Renal cortex interstitium (tissue), 11 donors: ENCODE data around the gene DDX24. TPM values are rescaled to one million over a fixed set of nuclear protein-coding genes. Genes with fewer than 3 reads are reported as not detected.
A peak's percentile ranks its signal among the peaks of the same experiment; 100 is the strongest.
"Not testable (repeated sequence)": the region's sequence is repeated elsewhere in the genome, so short reads cannot be mapped to it uniquely, and the experiment has no call there.

ENCODE experiments used
- DNase-seq, 11 donors: peaks; one replicate each; pipeline ENCODE4 v3.0.0-alpha.2; 2013; ENCODE audit warnings: low read depth in 9 of 11, low spot score in 4 of 11; ENCODE audit errors: extremely low read depth in 1 of 11
- polyA plus RNA-seq, 3 donors: library from polyadenylated mRNA; unstranded; fragments of 120-200 nt; gene quantifications; one replicate each; pipeline ENCODE4 v1.2.1, GENCODE V29; 2013; ENCODE audit not compliant: insufficient read length in 3 of 3

Gene DDX24
- polyA plus RNA-seq, 3 donors: 158 to 177 (median 164) TPM

DNA sequence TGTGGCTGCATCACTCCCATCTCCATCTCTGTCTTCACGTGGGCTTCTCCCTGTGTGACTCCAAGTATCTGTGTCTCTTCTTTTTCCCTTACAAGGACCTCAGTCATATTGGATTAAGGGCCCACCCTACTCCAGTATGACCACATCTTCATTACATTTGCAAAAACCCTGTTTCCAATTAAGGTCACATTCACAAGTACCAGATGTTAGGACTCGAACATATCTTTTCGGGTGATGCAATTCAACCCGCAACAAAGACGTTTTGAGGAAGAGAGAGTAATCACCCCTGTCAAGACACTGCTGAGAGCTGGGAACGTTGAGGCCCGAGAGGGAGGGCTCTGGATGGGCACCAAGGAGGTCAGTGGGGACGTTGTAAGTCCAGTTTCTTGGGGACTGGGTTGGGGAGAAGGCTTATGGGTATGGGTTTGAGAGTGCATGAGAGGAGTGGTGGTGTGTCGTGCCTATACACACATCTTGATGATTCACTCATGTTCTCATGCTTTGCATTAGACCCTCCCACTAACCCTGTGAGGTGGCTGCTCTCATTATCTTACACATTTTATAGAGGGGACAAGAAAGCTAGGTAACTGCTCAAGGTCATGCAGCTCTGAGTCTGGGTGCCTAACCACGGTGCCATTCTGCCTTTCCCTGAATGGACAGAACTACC is 17.5 kb upstream of the DDX24 start:
- no peak for DNase-seq

DNA sequence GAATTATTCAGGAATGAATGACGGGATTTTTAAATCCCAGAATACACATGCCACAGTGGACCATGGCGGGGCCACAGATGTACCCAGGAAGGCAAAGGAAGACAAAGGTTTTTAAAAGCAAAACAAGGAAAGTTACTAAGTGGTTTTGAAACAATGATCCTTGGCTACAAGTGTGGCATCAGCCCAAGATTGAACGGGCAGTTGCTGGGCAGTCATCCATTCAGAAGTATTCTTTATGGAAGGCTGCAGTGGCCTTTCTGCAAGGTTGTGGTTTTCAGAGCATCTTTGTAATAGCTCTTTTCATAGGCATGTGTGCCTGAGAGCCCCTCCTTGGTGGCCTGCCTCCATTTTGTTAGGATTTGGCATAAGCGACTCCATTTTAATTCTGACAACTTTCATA is 16.1 kb upstream of the DDX24 start:
- DNase-seq: no peak

DNA sequence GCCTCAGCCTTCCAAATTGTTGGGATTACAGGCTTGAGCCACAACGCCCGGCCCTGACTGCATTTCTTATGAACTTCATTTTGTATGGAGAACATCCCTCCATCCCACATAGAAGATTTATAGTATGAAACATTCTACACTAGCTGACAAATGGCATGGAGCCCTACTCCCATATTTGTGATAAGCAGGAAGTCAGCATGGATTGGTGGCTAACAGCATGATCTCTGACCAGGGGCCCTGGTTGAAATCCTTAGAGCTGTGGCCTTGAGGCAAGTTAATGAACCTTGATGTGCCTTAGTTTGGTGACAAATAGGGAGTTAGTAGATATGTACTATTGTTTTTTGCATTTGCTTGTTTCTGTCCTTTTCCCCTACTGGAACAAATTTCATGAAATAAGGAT is 12.4 kb upstream of the DDX24 start:
- no peak for DNase-seq

DNA sequence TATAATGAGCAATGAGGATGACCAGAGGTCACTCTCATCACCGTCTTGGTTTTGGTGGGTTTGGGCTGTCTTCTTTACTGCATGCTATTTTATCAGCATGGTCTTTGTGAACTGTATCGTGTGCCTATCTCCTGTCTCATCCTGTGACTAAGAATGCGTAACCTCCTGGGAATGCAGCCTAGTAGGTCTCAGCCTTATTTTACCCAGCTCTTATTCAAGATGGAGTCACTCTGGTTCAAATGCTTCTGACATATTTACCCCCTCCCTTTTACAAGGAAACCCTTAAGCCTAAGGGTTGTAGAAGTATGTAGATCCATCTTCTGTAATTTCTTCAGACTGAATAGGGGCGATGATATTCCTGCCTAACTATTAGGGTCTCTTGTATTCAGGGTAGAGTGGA is 8.5 kb upstream of the DDX24 start:
- no peak for DNase-seq

DNA sequence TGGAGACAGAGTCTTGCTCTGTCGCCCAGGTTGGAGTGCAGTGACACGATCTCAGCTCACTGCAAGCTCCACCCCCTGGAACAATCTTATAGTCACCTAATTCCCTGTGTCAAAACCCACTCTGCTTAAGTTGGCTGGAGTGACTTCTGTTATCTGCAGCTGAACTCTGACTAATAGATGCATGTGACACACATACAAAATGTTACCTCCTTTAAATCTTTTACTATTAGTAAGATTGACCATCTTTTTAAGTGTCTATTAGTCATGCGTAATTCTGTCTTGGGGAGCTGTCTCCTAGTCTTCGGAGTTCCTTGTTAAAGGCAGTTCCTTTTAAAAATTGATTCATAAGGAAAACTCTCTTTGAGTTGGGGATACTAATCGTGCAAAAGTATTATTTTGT is 7.5 kb upstream of the DDX24 start:
- DNase-seq: no peak

DNA sequence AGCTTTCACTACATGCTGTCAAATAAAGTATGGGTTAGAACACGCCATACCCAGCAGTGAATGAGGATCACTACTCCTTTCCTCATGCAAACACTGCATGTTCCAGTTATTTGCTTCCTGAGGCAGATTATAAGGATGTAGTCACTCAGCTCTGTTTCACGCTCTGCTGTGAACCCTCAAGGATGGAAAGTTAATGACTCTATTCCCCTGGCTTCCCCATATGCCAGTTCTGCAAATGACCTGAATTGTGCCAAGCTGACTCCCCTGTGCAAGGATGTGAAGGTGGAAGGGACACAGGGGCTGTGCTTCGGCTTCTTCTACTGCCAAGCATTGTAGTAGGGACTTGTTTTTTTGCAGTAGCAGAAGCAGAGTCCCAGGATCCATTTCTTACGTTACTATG is 6.9 kb upstream of the DDX24 start:
- no peak for DNase-seq

DNA sequence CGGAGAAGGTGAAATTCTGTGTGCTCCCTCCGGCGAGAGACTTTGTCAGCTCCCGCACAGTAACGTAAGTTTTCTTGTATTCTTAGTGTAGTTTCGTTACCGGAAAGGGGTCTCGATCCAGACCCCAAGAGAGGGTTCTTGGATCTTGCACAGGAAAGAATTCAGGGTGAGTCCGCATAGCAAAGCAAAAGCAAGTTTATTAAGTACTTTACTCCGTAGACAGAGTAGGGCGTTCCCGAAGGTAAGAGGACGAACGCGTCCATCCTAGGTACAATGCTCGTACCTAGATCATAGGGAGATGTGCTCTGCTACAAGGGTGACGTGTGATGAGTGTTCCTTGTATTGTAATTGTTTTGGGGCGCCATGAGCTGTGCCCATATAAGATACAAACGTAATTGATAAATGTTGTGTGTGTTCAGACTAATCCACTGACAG is 401 bp upstream of the DDX24 start:
- DNase-seq: no peak

DNA sequence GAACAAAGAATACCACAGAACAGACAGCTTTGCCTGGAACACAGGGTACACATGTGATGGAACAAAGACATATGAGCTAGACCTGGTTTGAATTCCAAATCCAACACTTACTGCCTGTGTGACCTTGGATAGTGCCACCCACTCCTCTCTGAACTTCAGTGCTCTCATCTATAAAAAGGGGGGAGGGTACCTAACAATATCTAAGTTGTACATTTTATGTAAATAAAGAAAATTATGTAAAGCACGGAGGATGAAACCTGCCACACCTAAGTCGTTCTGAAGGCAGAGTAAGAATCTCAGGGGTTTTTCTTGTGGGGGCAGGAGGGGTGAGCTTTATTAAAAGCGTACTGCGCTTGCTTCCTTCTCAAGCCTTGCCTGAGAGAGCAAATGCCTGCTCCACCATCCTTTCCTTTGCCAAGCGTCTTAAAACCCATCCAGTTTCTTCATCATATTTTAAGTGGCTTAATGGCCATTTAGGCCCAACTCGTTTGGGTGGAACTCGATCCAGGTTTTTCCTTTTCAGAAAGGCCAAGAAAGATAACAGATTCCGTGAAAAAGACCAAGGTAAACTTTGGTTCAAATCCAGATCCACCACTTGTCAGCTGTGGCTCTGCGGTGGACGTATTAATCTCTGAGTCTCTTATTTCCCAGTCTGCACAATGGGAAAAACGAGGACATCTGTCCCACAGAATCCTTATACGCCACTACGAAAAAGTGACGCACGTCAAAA is 946 bp downstream of the DDX24 start:
- peak in 5 of 11 donors; percentile 28 to 50 (median 39) for DNase-seq

DNA sequence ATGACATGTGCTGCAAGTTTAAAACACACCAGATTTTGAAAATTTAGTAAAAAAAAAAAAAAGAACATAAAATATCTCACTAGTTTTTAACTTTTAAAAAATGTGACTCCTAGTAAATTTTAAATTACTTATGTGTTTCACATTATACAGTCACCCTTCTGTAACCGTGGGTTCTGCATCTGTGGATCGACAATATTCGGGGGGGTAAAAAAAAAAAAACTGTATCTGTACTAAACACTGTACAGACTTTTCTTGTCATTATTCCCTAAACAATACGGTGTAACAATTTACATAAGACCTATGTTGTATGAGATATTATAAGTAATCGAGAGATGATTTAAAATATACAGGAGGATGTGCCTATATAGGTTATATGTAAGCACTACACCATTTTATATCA is 3.2 kb downstream of the DDX24 start:
- DNase-seq: no peak

DNA sequence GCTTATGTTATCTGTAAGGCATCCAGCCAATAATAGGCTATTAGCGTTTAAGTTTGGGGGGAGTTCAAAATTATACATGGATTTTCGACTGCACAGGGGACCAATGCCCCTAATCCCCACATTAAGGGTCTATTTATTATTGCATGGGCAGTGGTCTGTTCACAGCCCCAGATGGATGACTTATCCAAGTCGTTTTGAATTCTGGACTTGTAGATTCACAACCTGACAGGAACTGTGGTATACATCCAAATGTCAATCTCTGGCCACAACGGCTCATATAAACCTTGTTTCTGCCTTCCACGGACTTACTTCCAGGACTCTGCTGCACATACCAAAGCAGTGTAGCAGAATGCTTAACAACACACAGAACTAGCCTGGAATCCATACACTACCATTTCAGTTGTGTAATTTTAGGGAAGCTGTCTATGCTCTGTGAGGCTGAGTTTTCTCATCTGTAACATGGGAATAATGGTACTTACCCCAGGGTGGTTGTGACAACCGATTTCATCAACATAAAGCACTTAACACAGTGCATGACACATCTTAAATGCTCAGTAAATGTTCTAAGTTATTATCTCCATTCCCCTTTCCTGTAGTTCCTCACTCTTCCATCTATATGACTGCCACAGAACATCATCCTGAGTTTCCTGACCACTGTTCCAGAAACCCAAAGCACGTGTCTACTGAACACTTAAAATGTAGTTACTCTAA is 3.7 kb downstream of the DDX24 start:
- no peak for DNase-seq

DNA sequence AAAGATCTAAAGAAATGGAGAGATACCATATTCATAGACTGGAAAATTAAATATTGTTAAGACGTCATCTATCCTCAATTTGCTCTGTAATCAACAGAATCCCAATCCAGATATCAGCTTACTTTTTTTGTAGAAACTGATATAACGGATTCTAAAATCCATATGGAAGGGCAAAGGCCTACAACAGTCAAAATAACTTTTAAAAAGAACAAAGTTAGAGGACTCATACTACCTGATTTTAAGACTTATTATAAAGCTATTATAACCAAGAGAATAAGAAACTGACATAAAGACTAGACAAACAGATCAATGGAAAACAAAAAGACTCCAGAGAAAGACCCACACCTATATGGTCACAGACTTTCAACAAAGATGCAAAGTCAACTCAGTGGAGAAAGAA is 6.0 kb downstream of the DDX24 start:
- DNase-seq: no peak

DNA sequence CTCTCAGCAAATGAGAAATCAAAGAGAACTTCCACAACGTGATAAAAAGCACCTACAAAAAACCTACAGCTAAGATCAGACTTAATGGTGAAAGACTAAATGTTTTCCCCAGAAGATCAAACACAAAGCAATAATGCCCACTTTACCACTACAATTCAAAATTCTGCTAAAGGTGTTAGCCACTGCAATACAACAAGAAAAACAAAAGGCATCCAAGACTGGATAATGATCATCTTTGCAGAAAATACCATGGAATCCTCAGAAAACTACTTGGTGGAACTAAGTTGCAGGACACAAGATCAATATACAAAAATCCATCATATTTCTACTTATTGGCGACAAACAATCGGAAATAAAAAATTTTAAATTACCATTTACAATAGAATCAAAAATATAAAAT is 6.5 kb downstream of the DDX24 start:
- DNase-seq: no peak

DNA sequence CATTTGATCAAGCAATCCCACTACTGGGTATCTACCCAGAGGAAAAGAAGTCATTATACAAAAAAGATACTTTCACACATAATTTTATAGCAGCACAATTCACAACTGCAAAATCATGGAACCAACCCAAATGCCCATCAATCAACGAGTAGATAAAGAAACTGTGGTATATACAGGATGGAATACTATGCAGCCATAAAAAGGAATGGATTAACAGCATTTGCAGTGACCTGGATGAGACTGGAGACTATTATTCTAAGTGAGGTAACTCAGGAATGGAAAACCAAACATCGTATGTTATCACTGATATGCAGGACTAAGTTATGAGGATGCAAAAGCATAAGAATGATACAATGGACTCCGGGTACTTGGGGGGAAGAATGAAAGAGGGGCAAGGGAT is 8.9 kb downstream of the DDX24 start:
- DNase-seq: not testable (repeated sequence)

DNA sequence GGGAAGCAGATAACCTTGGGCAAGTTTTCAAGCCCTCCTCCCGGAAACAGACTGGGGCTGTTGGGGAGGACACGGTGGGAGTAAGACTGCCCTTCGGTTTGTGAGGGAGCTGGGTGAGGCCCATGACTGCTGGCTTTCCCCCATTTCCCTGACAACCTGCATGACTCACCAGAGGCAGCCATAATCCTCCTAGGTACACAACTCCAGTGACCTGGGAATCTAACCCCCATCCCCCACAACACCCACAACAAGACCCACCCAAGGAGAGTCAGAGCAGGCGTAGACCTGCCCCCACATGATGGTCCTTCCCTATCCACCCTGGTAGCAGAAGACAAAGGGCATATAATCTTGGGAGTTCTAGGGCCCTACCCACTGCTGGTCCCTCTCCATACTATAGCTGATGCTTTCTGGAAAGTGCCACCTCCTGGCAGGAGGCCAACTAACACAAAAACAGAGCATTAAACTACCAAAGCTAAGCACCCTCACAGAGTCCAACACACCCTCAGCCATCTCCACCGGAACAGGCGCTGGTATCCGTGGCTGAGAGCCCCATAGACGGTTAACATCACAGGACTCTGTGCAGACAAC is 14.8 kb downstream of the DDX24 start:
- DNase-seq: no peak

DNA sequence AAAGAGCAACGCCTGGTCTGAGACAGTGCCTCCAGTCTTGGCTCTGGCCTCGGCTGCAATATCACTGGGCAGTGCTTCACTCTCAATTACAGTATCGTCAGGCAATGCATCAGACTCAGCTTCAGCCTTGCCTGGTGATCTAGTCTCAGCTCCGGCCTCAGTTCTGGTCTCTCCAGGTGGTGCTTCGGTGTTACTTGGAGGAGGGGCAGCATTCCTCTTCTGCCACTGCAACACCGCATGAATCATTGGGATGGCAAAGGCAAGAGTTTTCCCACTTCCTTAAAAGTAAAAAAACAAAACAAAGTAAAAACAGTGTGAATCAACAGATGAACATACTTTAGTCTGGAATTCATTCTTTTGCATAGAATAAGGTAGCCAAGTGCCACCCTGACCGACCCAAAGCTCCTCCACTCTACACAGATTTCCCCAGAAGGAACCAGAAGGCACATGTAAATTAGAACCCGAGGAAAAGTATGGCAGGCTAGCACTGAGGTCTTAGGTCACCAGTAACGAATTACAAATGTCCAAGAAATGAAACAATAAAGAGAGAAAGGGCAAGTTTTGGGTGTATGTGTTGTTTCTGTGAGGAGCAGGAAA is 18.6 kb downstream of the DDX24 start:
- DNase-seq: no peak

DNA sequence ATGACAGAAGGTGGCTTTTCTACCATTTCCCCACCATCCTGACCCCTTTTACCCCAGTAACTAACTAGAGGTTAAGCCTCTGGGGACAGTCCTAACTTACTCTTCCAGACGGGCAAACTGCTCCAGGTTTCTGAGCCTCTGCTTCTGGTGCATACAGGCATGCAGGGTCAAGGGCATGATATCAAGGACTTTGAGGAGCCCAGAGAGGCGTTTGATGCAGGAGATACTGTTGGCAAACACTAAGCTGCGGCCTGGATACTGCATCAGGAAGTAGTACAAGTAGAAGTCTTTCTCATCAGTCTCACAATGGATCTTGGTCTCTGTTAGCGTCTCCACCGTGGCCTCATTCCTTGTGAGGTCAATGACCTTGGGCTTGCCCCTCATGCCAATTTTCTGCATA is 21.0 kb downstream of the DDX24 start:
- DNase-seq: no peak

DNA sequence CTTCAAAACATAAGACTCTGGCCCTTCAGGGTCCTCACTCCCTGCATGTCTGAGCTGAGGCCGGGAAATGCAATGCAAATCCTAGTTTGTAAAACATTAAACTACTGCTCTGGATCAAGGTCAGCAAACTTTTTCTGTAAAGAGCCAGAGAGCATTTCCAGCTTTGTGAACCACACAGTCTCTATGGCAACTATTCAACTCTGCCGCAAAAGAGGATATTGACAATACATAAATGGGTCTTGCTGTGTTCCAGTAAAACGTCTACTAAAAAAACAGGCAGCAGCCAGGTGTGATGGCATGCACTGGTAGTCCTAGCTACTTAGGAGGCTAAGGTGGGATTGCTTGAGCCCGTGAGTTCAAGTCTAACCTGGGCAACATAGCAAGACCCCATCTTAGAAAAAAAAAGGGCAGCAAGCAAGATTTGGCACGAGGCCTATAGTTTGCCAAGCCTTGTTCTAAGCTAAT is 22.3 kb downstream of the DDX24 start:
- no peak for DNase-seq

DNA sequence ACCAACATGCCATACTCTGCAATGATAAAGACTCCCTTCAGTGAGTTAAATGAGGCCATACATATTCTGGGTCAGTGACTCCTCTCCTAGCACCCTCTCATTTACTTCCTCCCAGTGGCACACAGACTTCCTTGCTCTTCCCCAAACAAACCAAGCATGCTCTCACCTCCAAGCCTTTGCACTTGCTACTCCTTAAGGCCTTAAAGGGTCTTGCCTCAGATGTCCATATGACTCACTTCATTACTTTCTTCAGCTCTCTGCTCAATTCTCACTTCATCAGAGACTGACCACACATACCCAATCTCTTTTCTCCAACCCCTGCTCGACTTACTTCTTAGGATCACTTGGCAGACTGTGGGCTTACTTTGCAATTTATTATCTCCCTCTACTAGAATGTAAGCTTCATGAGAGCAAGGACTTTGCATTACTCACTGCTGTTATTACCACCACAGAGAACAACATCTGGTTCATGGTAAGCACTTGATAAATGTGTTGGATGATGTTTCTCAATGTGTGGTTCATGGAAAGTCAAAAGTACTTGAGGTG is 22.8 kb downstream of the DDX24 start:
- DNase-seq: no peak
